ENCODE results near the gene STX8.

DNA sequence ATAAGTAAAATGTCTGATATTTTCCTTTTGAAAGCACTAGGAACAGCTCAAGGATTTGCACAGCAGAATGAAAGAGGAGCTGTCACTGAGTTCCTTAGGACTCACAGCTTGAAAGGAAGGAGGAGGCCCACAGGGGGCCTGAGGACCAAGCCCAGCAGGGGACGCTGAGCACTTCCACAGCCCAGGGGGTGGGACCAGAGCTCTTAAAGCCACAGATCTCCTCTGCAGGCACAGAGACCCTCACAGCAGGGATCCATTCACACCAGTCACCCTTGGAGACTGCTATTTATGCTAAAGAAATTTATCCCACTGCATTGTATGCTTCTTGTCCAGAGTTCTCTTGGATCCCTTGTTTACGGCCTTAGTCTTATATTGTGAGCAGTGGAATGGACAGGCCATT lies 253.3 kb downstream of the STX8 start:
- no peak for TF ChIP-seq EZH2 (IDR thresholded peaks at IDR 0.05; ENCODE audit: borderline replicate concordance, low read depth, low read length)
- no peak for TF ChIP-seq SP1 (CRISPR knock-in tag; IDR thresholded peaks at IDR 0.05)
- TF ChIP-seq ZNF12 (CRISPR knock-in tag; IDR thresholded peaks at IDR 0.05) = no peak
- TF ChIP-seq, protein P1, sequence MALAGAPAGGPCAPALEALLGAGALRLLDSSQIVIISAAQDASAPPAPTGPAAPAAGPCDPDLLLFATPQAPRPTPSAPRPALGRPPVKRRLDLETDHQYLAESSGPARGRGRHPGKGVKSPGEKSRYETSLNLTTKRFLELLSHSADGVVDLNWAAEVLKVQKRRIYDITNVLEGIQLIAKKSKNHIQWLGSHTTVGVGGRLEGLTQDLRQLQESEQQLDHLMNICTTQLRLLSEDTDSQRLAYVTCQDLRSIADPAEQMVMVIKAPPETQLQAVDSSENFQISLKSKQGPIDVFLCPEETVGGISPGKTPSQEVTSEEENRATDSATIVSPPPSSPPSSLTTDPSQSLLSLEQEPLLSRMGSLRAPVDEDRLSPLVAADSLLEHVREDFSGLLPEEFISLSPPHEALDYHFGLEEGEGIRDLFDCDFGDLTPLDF (CRISPR knock-in tag; IDR thresholded peaks at IDR 0.05) = no peak
- TF ChIP-seq, protein P2, sequence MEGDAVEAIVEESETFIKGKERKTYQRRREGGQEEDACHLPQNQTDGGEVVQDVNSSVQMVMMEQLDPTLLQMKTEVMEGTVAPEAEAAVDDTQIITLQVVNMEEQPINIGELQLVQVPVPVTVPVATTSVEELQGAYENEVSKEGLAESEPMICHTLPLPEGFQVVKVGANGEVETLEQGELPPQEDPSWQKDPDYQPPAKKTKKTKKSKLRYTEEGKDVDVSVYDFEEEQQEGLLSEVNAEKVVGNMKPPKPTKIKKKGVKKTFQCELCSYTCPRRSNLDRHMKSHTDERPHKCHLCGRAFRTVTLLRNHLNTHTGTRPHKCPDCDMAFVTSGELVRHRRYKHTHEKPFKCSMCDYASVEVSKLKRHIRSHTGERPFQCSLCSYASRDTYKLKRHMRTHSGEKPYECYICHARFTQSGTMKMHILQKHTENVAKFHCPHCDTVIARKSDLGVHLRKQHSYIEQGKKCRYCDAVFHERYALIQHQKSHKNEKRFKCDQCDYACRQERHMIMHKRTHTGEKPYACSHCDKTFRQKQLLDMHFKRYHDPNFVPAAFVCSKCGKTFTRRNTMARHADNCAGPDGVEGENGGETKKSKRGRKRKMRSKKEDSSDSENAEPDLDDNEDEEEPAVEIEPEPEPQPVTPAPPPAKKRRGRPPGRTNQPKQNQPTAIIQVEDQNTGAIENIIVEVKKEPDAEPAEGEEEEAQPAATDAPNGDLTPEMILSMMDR (IDR thresholded peaks at IDR 0.05 in 2 of 3, conservative IDR thresholded peaks at IDR 0.05 in 1 of 3; ENCODE audit: insufficient read depth in 2 of 3, low read depth in 1 of 3, low read length in 3 of 3) = 0 out of 6 replicates have a peak, but pooled peaks of 2 of the 3 experiments have one; percentile 5 to 14
